ENCODE data around the gene BRPF1. TPM values are rescaled to one million over a fixed set of nuclear protein-coding genes. Genes with fewer than 3 reads are reported as not detected.

The BRPF1 gene
- total RNA-seq, 2 experiments from 2014 or later: 51.3 to 51.6 TPM

DNA sequence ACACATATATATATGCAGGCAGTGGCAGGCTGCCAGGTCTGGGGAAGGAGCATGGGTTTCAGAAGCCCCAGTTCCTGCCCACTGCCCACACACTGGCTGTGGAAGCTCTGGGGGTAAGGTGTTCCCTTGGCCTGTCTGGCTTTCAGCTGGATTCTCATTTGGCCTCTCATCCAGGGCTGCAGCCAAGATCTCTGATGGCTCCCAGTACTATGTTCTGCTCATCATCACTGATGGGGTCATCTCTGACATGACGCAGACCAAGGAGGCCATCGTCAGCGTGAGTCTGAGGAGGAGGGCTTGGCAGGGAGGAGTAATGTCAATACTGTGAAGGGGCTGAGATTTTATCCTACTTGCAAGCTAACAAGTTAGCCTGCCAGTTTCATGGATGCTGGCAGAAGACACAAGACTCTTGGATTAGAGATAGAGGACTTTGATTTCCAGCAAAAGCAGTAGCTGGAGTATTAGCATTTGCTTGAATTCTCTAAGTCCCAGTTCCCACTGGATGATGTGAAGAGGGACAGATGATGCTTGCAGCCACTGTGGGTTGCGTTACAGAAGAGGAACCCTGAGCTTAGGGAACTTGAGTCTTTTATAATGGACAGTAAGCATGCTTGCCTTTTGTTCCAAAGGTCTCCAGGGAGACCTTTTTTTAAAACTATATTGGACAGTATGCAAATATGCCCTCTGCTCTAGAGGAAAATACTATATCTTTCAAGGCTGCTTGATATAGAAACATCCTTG lies 5.6 kb upstream of the BRPF1 start:
- Mint-ChIP-seq H3K9me3 (no peaks in the 10 kb centered on the region), H3K4me1 (peaks cover 28% of the 10 kb centered on the region), H3K4me3 (no peak overlapping the region), H3K27ac (no peak overlapping the region), H3K27me3 (no peaks in the 10 kb centered on the region), H3K36me3 (ENCODE audit: low read depth) (no peaks in the 10 kb centered on the region)
- POLR2A ChIA-PET: no interaction called here
- CTCF ChIA-PET: interaction anchor here (1.9 kb wide), 1 partner anchor 8 kb away, joined by 5 read pairs; no protein-coding TSS in a partner anchor
- no peak for DNase-seq

DNA sequence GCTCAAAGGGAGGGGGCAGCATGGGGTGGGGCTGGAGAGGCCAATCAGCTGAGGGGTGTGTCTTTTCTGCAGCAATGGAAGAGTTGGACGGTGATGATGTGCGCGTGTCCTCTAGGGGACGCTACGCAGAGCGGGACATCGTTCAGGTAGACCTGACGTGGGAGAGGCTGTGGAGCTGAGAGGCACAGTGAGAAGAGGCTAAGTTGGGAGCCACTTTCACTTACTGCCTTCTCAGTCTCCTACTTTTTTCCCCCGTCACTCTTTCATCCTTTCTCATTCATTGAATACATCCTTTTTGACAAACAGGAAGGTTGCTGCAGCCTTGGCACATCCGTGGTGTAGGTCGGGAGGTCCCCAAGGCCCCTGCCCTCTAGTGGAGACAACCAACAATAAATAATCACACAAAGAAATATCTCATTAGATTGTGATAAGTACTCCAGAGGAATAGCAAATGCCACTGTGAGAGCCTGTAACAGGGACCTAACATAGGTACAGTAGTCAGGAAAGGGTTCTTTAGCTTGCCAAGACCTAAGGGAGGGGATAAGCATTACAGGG lies 4.4 kb upstream of the BRPF1 start:
- CTCF ChIA-PET: interaction anchor here (0.8 to 3.1 kb wide), 13 partner anchors 9 to 474 kb away, joined by 3 to 19 read pairs (median 3); no protein-coding TSS in a partner anchor
- no peaks in the 10 kb centered on the region for H3K9me3 Mint-ChIP-seq
- POLR2A ChIA-PET: no interaction called here
- peaks cover 29% of the 10 kb centered on the region for H3K4me1 Mint-ChIP-seq
- peak overlapping the region; percentile 51 for H3K4me3 Mint-ChIP-seq
- no peaks in the 10 kb centered on the region for H3K27me3 Mint-ChIP-seq
- DNase-seq: peak; percentile 68
- H3K27ac Mint-ChIP-seq: peak overlapping the region; percentile 61
- H3K36me3 Mint-ChIP-seq (ENCODE audit: low read depth): no peaks in the 10 kb centered on the region

GRCh38 chr3:9727743-9728142 lies 3.8 kb upstream of the BRPF1 start:
- DNase-seq: no peak
- H3K27me3 Mint-ChIP-seq: no peaks in the 10 kb centered on the region
- H3K9me3 Mint-ChIP-seq: no peaks in the 10 kb centered on the region
- H3K27ac Mint-ChIP-seq: peak overlapping the region; percentile 61
- peaks cover 33% of the 10 kb centered on the region for H3K4me1 Mint-ChIP-seq
- H3K36me3 Mint-ChIP-seq (ENCODE audit: low read depth): peaks cover under 1% of the 10 kb centered on the region
- CTCF ChIA-PET: interaction anchor here (0.9 to 3.1 kb wide), 10 partner anchors 10 to 474 kb away, joined by 3 to 19 read pairs (median 4); no protein-coding TSS in a partner anchor
- POLR2A ChIA-PET: no interaction called here
- H3K4me3 Mint-ChIP-seq: no peak overlapping the region

- POLR2A ChIA-PET: no interaction called here
- no peak for DNase-seq
- Mint-ChIP-seq H3K4me1 (peaks cover 50% of the 10 kb centered on the region), H3K9me3 (no peaks in the 10 kb centered on the region), H3K36me3 (ENCODE audit: low read depth) (peaks cover 14% of the 10 kb centered on the region), H3K27me3 (no peaks in the 10 kb centered on the region), H3K4me3 (no peak overlapping the region), H3K27ac (no peak overlapping the region)
- CTCF ChIA-PET: interaction anchor here (0.6 to 3.1 kb wide), 4 partner anchors 8 to 241 kb away, joined by 3 to 19 read pairs (median 10); partner anchors contain the start of gene ARPC4
These were observed 2.1 kb upstream of the BRPF1 start for GRCh38 chr3:9729419-9729818.

GRCh38 chr3:9730657-9731205 lies 804 bp upstream of the BRPF1 start:
- H3K4me3 Mint-ChIP-seq: peak overlapping the region; percentile 86
- no peaks in the 10 kb centered on the region for H3K9me3 Mint-ChIP-seq
- ChIA-PET POLR2A (no interaction called here), CTCF (interaction anchor here (1.0 to 9.2 kb wide), 2 partner anchors 16 to 51 kb away, joined by 3 to 93 read pairs; partner anchors contain the start of gene OGG1)
- no peak for DNase-seq
- H3K27ac Mint-ChIP-seq: peak overlapping the region; percentile 96
- peaks cover 27% of the 10 kb centered on the region for H3K36me3 Mint-ChIP-seq (ENCODE audit: low read depth)
- H3K27me3 Mint-ChIP-seq: no peaks in the 10 kb centered on the region
- peaks cover 63% of the 10 kb centered on the region for H3K4me1 Mint-ChIP-seq

DNA sequence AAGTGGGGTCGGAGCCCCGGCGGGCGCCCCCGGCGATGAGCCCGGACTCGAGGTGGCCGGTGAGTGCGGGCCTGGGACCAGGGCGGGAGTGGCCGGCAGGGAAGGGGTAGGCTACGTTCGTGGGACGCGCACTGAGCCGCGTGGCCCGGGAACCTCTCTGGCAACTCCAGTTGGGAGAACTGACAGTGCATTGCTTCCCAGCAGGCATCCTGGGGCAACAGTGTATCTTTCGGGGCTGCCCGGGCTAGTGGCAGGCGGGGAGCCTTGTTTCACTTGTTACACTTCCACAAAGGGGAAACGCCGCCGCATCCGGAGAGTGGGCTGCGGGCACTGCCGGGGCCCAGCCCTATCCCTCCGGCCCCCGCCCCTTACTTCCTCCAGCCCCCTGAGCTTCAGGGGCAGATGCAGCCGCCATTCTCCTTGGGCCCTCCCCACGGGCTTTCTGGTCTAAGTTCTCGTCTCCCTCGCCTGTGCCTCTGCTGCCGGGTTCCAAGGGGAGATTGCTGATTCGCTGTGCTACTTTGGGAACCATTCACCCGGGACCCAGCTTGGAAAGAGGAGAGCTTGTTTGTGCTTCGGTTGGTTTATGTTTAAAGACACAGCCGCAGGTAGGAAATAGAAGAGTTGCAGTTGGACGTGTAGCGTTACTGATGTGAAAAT lies 675 bp downstream of the BRPF1 start:
- H3K27me3 Mint-ChIP-seq: no peaks in the 10 kb centered on the region
- H3K9me3 Mint-ChIP-seq: no peaks in the 10 kb centered on the region

DNA sequence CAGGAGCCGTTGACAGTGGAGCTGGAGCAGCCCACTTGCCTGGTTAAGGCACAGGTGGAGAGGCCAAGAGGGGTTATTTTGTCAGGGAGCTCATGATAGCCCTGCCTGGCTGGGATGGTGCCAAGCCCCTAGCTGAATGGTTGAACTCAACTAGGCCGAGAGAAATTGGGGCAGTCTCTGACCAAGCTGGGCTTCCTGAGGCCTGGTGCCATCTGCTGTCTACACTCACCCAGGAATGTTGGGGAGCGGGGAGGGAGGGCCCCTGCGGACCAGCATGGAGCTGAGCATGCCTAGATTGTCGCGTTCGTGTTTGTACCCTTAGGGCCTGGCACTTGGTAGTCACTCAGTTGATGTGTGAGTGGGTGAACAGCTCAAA lies 1.2 kb downstream of the BRPF1 start:
- Mint-ChIP-seq H3K27me3 (no peaks in the 10 kb centered on the region), H3K9me3 (no peaks in the 10 kb centered on the region), H3K27ac (peak overlapping the region; percentile 88), H3K4me1 (peaks cover 60% of the 10 kb centered on the region), H3K4me3 (peak overlapping the region; percentile 91), H3K36me3 (ENCODE audit: low read depth) (peaks cover 35% of the 10 kb centered on the region)
- DNase-seq: no peak
- ChIA-PET CTCF (interaction anchor here (0.6 to 9.2 kb wide), 7 partner anchors 14 to 1657 kb away, joined by 3 to 93 read pairs (median 3); partner anchors contain the start of genes ARPC4, OGG1 and TADA3), POLR2A (interaction anchor here (0.6 to 1.0 kb wide), 2 partner anchors 59 to 64 kb away, joined by 3 to 6 read pairs; partner anchors contain the start of genes ARPC4 and TADA3)

More for the DNA sequence above, 675 bp downstream of the BRPF1 start:
- Mint-ChIP-seq H3K4me3 (peak overlapping the region; percentile 91), H3K36me3 (ENCODE audit: low read depth) (peaks cover 35% of the 10 kb centered on the region), H3K27ac (peak overlapping the region; percentile 88), H3K4me1 (peaks cover 65% of the 10 kb centered on the region)
- POLR2A ChIA-PET: interaction anchor here (1.0 to 1.5 kb wide), 2 partner anchors 60 to 369 kb away, joined by 3 read pairs; partner anchors contain the start of genes ARPC4, TADA3 and THUMPD3
- CTCF ChIA-PET: interaction anchor here (0.9 to 9.2 kb wide), 4 partner anchors 14 to 369 kb away, joined by 3 to 93 read pairs (median 5); partner anchors contain the start of genes ARPC4, OGG1, TADA3 and THUMPD3
- DNase-seq: peak; percentile 65

DNA sequence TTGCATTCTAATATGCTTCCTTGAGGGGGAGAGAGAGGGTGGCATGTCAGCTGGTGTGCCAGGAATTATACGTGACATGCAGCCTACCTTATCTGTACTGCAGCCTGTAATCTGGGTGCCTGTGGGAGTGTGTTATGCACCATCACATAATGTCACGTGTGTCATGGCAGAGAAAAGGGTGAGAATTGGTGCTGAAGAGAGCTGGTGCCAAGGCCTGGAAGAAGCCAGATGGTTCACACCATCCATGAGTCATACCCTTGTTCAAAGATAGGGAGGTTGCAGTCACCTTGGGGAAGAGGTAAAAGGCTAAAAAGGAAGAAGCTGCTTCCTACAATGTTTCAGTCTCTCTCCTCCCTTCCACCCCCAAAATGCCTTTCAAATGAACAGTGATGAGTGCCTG lies 5.3 kb downstream of the BRPF1 start:
- H3K4me1 Mint-ChIP-seq: peaks cover 48% of the 10 kb centered on the region
- peak overlapping the region; percentile 23 for H3K27ac Mint-ChIP-seq
- DNase-seq: no peak
- no peak overlapping the region for H3K4me3 Mint-ChIP-seq
- peaks cover 66% of the 10 kb centered on the region for H3K36me3 Mint-ChIP-seq (ENCODE audit: low read depth)
- ChIA-PET CTCF (interaction anchor here (0.6 to 9.2 kb wide), 5 partner anchors 9 to 697 kb away, joined by 3 to 93 read pairs (median 4); partner anchors contain the start of gene OGG1), POLR2A (no interaction called here)
- no peaks in the 10 kb centered on the region for H3K27me3 Mint-ChIP-seq
- no peaks in the 10 kb centered on the region for H3K9me3 Mint-ChIP-seq

DNA sequence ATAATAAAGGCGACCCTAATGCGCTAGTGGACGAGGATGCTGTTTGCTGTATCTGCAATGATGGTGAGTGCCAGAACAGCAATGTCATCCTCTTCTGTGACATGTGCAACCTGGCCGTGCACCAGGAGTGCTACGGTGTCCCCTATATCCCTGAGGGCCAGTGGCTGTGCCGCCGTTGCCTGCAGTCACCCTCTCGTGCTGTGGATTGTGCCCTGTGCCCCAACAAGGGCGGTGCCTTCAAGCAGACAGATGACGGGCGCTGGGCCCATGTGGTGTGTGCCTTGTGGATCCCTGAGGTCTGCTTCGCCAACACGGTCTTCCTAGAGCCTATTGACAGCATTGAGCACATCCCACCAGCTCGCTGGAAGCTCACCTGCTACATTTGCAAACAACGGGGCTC lies 7.6 kb downstream of the BRPF1 start:
- Mint-ChIP-seq H3K9me3 (no peaks in the 10 kb centered on the region), H3K27ac (no peak overlapping the region), H3K4me3 (no peak overlapping the region), H3K4me1 (peaks cover 36% of the 10 kb centered on the region), H3K36me3 (ENCODE audit: low read depth) (peaks cover 70% of the 10 kb centered on the region), H3K27me3 (no peaks in the 10 kb centered on the region)
- ChIA-PET POLR2A (no interaction called here), CTCF (interaction anchor here (3.5 to 9.2 kb wide), 2 partner anchors 7 to 11 kb away, joined by 16 to 93 read pairs; partner anchors contain the start of gene OGG1)
- DNase-seq: no peak

- POLR2A ChIA-PET: no interaction called here
- no peak overlapping the region for H3K4me3 Mint-ChIP-seq
- no peak for DNase-seq
- H3K27ac Mint-ChIP-seq: no peak overlapping the region
- no peaks in the 10 kb centered on the region for H3K9me3 Mint-ChIP-seq
- peaks cover 14% of the 10 kb centered on the region for H3K4me1 Mint-ChIP-seq
- peaks cover 69% of the 10 kb centered on the region for H3K36me3 Mint-ChIP-seq (ENCODE audit: low read depth)
- CTCF ChIA-PET: interaction anchor here (0.5 to 11.1 kb wide), 5 partner anchors 8 to 221 kb away, joined by 3 to 93 read pairs (median 3); partner anchors contain the start of gene BRPF1
- H3K27me3 Mint-ChIP-seq: no peaks in the 10 kb centered on the region
These were observed 11.0 kb downstream of the BRPF1 start for GRCh38 chr3:9742560-9742959.

DNA sequence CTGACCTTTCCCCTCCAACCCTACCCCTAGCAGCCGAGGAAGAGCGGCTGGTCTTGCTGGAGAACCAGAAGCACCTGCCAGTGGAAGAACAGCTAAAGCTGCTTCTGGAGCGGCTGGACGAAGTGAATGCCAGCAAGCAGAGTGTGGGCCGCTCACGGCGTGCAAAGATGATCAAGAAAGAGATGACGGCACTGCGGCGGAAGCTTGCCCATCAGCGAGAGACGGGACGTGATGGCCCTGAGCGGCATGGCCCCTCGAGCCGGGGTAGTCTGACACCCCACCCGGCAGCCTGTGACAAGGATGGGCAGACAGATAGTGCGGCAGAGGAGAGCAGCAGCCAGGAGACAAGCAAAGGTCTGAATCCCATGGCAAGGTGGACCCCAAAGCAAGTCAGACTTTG lies 12.0 kb downstream of the BRPF1 start:
- Mint-ChIP-seq H3K27ac (no peak overlapping the region), H3K27me3 (no peaks in the 10 kb centered on the region), H3K36me3 (ENCODE audit: low read depth) (peaks cover 73% of the 10 kb centered on the region), H3K4me1 (peaks cover 14% of the 10 kb centered on the region), H3K9me3 (no peaks in the 10 kb centered on the region), H3K4me3 (no peak overlapping the region)
- no peak for DNase-seq
- CTCF ChIA-PET: interaction anchor here (0.8 to 11.1 kb wide), 4 partner anchors 9 to 16 kb away, joined by 3 to 93 read pairs (median 4); partner anchors contain the start of gene BRPF1
- POLR2A ChIA-PET: no interaction called here

DNA sequence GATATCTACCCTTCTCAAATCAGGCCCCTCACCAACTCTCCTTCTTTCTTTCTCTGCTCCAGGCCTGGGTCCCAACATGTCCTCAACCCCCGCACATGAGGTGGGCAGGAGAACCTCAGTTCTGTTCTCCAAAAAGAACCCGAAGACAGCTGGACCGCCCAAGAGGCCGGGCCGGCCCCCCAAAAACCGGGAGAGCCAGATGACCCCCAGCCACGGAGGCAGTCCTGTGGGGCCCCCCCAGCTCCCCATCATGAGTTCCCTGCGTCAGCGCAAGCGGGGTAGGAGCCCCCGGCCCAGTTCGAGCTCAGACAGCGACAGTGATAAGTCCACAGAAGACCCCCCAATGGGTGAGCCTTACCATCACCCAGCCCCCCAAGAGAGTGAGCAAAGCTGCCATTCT lies 12.6 kb downstream of the BRPF1 start:
- POLR2A ChIA-PET: no interaction called here
- CTCF ChIA-PET: interaction anchor here (0.8 to 11.1 kb wide), 3 partner anchors 9 to 64 kb away, joined by 3 to 93 read pairs (median 4); partner anchors contain the start of gene BRPF1
- Mint-ChIP-seq H3K27ac (no peak overlapping the region), H3K4me1 (peaks cover 19% of the 10 kb centered on the region), H3K27me3 (no peaks in the 10 kb centered on the region), H3K4me3 (no peak overlapping the region), H3K9me3 (no peaks in the 10 kb centered on the region), H3K36me3 (ENCODE audit: low read depth) (peaks cover 73% of the 10 kb centered on the region)
- DNase-seq: no peak
